ENCODE measurements around the gene ZNF318.
"Not testable (repeated sequence)": the region's sequence is repeated elsewhere in the genome, so short reads cannot be mapped to it uniquely, and the experiment has no call there.

ZNF318 gene

DNA sequence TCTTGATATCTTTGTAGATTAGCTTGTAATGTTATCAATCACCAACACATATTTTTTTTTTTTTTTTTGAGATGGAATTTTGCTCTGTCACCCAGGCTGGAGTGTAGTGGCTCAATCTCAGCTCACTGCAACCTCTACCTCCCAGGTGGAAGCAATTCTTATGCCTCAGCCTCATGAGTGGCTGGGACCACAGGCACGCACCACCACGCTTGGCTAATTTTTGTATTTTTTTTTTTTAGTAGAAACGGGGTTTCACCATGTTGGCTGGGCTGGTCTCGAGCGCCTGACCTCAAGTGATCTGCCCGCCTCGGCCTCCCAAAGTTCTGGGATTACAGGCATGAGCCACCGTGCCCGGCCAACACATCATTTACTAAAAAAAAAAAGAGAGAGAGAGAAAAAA lies 11.4 kb upstream of the ZNF318 start:
- not testable (repeated sequence) for DNase-seq

DNA sequence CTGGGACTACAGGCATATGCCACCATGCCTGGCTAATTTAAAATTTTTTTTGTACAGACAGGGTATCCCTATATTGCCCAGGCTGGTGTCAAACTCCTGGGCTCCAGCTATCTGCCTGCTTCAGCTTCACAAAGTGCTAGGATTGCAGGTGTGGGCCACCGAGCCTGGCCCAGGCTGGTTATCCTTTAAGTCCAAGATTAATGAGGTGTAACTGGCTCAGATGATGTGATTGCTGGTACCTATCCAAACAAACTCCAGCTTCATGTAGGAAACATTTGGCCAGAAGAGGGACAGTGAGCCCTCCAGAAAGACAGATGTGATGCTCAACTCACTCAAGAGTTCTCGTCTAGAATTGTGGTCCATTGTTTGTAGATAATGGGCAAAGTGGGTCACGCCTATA lies 9.2 kb upstream of the ZNF318 start:
- DNase-seq, result no peak

DNA sequence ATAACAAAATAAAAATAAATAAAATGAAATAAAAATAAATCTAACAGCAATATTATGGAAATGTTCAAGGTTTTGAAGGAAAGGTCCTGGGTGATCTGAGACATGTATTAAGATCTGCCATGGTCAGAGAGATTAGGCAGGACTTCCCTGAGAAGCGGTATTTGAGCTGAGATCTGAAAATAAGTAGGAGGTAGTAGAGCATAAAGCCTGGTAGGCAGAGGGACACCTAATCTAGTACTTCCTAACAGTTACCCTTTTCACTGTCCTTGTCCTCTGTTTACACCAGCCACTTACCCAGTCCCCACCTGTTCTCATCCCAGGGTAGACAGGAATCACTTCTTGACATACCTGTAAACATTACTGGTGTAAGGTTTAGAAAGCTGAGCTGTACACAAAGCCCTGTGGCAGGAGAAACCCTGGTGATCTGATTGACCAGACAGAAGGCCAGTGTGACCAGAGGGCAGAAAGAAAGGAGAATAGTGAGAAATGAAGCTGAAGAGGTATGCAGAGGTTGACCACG lies 8.3 kb upstream of the ZNF318 start:
- DNase-seq, result no peak

DNA sequence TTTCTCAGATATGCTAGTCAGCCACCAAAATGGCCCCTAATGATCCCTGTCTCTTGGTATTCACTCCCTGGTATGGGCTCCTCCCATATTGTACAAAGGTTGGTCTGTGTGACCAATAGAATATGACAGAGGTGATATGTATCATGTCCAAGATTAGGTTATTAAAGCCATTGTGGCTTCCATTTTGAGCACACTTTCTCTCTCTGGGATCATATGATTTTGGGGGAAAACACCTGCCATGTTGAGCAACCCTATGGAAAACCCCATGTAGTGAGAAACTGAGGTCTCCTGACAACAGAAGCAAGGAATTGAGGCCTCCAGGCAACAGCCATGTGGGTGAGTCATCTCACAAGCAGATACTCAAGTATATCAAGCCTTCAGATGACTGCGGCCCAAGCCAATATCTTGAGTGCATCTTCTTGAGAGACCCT lies 7.1 kb upstream of the ZNF318 start:
- no peak for DNase-seq

DNA sequence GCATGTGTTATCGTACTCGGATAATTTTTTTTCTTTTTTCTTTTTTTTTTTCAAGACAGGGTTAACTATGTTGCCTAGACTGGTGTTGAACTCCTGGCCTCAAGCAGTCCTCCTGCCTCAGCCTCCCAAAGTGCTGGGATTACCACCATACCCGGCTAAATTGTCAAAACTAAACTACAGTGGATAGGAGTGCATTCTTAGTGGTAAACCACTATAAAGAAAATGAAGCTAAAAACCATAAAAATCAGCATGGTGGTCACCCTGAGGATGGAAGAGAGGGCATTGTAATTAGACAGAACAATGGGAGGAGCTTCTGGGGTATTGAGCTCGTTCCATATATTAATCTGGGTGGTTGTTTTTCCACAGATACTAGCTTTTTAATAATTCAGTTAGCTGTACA lies 6.2 kb upstream of the ZNF318 start:
- DNase-seq, result no peak

DNA sequence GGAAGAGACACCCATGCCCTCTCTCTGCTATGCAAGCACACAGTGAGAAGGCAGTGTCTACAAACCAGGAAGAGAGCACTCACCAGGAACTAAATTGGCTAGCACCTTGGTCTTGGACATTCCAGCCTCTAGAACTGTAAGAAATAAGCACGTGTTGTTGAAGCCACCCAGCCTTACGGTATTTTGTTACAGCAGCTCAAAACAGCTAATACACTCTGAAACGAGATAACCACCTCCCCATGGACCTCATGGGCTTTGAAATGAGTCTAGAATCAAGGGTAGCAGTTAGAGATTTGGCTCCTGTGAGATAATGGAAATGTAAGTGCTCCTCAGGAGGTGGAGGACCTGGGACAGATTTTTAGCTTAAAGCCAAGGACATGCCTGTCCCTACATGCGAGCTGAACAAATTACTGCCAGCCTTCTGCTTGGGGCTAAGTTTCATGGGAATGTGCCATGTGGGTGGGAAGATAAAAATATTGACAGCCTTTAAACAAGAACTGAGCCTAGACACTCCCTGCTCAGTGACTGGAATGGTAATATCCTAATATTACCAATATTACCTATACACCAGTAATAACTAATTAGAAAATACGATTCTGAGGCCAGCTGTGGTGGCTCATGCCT lies 3.9 kb upstream of the ZNF318 start:
- DNase-seq, result no peak

DNA sequence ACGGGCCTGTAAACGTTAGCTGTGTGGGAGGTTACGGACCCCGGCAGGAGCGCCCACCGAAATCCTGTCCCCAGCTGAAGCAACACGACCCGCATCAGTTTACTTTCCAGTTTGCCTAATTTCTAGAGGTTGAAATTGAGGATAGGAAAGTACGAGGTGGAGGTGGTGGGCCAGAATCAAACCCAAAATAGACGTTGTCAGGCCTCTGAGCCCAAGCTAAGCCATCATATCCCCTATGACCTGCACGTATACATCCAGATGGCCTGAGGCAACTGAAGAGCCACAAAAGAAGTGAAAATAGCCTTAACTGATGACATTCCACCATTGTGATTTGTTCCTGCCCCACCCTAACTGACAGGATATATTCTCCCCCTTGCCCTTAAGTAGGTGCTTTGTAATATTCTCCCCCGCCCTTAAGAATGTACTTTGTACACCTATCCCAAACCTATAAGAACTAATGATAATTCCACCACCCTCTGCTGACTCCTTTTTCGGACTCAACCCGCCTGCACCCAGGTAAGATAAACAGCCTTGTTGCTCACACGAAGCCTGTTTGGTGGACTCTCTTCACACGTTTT lies 645 bp upstream of the ZNF318 start:
- not testable (repeated sequence) for DNase-seq

DNA sequence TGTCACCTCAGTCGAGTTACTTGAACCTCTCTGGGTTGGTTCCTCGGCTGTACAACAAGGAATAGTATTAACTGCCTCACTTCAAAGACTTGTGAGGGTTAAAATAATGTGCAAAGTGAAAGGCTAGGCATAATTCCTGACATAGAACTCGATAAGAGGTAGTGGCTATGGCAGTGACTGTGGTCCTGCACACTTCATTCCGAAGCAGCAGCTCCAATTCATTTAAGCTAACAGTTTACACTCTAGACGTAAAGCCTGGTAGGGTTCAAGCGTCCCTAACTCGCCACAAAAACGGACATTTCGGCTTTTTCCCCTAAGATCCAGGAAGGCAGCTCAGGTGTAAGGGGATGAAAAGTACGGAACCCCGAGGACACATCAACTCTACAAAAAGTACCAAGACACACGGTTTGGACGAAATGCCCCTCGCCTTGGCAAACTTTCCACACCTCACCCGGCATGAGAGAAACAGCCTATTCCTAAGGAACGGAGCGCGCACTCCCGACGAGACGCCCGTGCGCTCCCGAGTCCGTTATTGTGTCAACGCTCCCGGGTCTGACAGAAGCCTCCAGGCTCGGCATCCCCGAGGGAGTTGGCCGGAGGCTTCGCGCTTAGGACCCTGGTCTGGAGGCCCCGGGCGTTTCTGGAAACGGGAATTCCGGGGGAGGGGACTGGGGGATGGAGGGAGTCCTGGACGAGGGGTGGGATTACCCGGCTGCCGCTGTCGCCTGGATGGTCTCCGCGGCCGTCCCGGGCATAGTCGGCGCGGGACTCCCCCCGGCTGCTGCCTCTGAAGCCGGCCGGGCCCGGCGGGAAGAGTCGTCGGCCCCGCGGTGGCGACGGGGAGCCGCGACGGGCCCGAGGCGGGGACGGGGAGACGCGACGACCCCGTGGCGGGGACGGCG lies 937 bp downstream of the ZNF318 start:
- no peak for DNase-seq

DNA sequence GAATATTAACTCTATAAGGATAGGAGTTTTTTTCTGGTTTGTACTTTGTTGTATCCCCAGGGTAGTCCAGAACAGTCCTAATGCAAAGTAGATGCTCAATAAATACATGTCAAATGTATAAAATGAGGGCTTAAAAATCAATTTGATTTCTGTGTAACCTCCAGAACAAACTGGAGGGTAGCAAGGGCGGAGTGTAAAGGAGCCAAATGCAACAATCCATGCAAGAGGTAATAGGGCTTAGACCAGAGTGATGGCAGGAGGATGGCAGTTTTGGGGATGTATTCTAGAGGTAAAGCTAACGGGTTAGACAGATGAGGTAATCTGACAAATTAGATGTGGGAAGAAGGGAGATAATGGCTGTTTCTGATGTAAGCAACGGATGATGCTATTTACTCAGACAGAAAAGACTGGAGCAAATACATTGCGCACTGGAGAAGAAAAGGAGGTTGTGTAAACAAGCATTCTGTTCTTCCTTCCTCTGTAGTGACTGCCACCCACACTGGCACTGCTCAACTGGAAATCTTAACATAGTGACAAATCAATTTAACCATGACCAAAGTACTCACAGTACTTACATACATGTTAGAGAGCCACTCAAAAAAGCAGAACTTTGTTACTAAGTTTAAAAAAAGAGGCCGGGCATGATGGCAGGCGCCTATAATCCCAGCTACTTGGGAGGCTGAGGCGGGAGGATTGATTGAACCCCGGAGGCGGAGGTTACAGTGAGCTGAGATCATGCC lies 2.0 kb downstream of the ZNF318 start:
- no peak for DNase-seq

DNA sequence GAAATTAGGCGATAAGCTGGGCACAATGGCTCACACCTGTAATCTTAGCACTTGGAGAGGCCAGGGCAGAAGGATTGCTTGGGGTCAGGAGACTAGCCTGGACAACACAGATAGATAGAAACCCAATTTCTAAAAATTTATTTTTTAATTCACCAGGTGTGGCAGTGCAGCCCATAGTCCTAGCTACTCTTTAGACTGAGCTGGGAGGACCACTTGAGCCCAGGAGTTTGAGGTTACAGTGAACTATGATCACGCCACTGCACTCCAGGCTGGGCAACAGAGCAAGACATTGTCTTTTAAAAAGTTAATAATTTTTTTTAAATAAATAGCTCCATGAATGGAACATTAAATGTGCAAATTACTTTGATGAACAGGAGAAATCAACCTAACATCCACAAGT lies 8.2 kb downstream of the ZNF318 start:
- no peak for DNase-seq

DNA sequence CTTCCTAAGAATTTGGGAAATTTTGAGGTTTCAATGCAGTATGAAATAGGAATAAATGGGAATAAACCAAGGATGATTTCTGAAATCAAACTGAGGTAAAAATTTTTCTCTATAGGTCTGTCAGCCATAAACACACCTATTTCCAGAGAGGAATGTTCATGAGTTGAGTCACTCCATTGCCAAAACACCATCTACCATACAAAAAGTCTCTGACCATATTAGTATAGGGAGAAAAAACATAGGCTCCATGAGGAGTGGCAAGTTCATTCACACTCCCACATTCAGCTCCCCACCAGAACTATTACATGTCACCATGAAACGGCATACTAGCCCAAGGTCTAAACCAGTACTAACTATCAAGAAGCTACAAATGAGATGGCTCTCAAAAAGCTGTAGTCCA lies 9.6 kb downstream of the ZNF318 start:
- DNase-seq, result no peak

DNA sequence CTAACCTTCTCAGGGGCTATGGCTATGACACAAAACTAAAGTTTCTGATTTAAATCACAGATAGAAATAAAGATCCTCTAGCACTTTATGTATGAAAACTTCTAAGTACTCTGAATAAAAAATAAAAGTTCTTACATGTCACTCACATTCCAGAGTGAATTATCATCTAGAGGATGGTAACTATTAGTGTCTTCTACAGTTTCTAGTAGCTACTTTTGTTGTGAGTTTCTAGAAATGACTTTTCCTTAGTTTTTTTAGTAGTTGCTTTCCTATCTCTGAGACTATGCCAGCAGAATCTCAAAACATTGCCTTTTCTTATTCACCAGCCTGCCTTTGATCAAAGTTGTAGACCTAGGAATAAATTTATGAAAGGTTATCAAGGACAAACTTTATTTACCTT lies 10.1 kb downstream of the ZNF318 start:
- DNase-seq, result no peak

DNA sequence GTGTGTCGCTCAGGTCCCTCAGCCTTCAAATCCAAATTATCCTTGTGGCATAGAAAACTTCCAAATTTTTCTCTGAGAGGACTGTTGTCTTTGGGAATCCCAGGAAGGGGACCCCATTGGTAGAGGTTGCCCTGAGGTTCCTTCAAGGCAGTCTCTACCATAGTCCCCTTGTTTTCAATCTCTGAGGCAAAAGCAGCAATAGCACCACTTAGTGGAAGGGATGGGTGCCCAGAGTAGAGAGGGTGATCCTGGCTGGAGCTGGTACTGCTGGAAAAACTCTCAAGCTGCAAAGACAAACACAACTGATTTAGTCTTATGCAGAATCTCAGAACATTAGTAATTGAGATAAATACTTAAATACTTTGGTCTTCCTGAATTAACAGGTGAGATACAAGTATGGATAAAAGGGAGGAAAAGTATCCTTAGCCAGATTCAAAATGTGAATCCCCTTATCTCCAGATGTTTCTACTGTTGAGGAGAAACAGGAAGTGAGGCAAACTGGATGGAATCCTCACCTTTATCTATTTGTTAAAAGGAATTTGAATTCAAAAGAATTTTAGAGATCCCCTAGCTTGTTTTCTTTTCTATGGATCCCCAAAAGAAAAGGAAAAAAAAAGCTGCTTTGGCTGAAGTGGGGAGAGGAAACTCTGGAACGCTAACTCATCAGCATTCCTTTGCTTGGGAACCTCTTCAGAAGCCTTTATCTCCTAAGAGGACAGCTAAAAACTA lies 13.4 kb downstream of the ZNF318 start:
- DNase-seq, result no peak

DNA sequence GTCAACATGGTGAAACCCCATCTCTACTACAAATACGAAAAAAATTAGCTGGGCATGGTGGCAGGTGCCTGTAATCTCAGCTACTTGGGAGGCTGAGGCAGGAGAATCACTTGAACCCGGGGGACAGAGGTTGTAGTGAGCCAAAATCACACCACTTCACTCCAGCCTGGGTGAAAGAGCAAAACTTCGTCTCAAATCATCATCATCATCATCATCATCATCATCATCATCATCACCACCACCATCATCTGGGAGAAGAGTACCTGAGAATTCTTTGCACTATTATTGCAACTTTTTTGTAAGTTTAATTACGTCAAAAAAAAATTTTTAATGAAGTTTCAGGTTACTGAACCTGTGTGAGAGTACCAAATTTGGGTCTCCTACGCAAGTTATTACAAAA lies 17.5 kb downstream of the ZNF318 start:
- DNase-seq, result not testable (repeated sequence)

DNA sequence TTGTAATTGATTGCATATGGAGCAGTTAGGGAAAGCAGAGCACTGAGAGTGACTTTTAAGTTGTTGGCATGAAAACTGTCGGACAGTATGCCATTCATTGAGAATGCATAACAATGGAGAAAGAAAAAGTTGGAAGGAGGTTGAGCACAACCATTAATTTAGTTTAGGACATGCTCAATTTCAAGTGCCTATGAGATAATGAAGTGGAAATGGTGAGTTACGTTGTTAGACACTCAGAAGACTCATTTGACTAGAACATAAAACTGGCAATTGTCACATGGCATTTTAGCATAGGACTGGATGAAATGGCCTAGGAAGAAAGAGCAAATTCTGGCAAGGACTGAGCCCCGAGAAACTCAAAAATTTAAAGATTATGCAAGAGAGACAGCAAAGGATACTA lies 22.0 kb downstream of the ZNF318 start:
- no peak for DNase-seq

DNA sequence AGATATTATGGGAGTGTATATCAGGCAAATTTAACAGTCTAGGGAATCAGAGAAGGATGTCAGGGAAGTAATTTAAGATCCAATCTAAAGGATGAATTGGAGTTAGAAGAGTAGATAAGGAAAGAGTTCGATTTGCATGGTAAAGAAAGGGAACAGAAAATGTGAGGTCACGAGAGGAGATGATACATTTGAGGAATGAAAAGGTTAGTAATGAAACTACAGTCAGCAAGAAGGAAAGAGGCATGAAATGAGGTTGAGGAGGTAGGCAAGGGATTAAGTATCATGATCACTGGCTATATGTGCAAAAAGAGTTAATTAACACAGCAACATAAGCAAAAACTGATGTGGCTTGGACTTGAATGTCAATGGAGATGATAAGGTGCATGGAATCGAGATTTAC lies 22.4 kb downstream of the ZNF318 start:
- no peak for DNase-seq

DNA sequence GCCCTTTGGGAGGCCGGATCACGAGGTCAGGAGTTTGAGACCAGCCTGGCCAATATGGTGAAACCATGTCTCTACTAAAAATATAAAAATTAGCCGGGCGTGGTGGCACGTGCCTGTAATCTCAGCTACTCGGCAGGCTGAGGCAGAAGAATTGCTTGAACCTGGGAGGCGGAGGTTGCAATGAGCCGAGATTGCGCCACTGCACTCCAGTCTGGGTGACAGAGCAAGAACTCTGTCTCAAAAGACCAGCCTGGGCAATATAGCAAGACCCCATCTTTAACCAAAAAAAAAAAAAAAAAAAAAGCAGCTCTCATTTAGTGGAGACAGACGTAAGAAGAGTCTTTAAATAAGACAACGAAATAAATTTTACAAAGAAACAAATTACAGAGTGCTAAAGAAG lies 23.2 kb downstream of the ZNF318 start:
- not testable (repeated sequence) for DNase-seq

DNA sequence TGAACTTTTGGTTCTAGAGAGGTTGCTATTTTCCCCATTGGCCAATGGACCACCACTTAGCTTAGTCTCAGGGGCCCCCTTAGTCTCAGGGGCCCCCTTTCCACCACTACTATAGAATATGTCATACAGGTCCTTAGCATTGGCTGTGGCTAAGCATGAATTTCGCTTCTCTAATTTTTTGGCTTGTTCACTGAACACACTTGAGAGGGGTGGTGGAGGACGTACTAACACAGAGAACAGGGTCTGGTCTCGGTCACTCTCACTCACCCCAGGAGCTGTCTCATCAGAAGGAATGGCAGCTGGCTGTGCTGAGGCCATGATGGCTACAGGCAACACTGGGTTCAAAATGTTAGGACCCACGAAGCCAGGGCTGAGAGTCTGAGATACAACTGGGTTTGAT lies 30.3 kb downstream of the ZNF318 start:
- DNase-seq, result no peak

DNA sequence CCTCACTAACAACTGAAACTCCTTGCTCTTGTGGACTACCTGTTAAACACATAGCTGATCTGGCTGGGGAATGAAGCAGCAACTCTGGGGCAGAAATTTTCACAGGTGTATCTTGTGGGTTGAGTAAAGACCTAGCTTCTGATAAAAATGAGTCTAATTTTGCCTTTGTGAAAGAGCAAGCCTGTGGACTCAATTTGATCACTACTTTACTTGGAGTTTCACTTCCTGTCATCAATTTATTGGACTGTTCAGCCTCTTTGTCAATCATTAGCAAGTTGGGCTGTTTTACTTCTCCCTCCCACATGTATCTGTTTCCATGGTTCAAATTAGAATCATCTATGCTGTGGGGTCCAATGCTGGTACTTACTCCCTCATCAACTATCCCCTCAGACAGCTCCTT lies 31.2 kb downstream of the ZNF318 start:
- DNase-seq, result no peak

DNA sequence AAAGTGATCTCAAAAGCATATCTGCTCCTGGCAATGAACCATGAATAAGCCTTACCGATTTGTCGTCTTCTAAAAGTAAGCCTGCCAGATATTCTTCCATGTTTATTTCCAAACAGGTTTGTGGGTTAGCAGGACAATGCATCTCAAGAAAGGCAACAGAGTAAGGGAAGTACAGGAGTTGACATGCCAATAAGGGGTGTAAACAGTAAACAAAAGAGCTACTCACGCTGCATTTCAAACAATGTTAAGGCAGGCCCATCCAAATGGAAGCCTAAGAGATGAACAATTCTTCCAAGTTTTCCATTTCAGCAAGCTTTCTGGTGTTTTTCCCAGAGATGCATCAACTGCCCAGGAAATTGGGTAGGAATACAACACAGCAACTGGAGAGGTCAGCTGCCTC lies 33.1 kb downstream of the ZNF318 start:
- DNase-seq, result no peak

DNA sequence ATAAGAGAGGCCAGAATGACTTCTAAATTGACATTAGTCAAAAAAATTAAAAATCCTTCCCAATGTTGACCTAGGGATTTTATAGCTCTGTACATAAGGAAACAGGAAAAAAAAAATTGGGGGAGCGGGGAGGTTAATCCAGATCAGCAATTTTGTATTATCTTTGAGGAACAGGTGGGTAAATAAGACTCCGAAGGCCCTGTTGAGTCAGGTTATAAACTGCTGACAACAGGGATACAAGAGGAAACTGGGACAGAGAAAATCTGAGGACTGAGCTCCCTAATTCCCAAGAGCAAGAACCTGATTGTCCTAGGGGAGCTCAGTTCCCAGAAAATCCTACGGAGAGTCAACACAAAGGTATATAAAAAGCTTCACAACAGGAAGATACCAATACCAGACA lies 34.0 kb downstream of the ZNF318 start:
- DNase-seq, result no peak

DNA sequence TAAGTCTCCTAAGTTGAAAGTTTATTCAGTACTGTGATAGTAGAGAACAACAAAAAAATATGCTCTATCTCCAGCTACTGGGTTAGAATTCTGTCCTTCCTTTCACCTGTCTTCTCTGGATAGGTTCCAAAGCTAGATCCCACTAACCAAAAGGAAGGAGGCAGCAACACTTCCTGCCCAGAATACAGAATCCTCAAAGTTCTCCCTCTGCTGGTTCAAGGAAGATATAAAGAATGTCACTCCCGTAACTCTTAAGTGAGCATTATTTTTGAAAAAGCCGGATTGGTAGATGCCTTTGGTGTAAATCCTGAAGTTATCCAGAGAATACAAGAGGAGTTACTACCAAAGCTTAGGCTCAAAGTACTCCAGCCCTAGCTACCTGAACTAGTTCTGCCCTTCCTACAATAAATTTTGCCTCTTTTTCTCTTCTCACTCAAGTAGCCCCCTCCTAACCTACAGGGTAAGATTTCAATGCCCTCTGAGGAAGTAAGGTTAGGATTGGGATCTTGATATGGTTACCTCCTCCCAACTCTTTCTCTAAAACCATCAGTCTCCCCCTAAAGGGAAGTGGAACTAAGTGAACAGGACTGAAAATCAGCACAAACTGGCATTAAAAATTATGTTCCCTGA lies 34.9 kb downstream of the ZNF318 start:
- peak; percentile 19 for DNase-seq

All from NCI-H1105 (cell line).